Measurements from ENCODE around the gene CLNK.

Gene CLNK

GRCh38 chr4:10571909-10572308, 112.7 kb downstream of the CLNK start:
- DNase-seq = no peak

GRCh38 chr4:10569491-10569890, 115.1 kb downstream of the CLNK start:
- DNase-seq = no peak

- no peak for DNase-seq
Measured at GRCh38 chr4:10567766-10568165, 116.8 kb downstream of the CLNK start.

GRCh38 chr4:10565166-10565780, 119.3 kb downstream of the CLNK start:
- DNase-seq = no peak

GRCh38 chr4:10554694-10555093, 129.9 kb downstream of the CLNK start:
- DNase-seq = peak; percentile 51

GRCh38 chr4:10554121-10554520, 130.4 kb downstream of the CLNK start:
- DNase-seq = no peak

GRCh38 chr4:10552591-10553280, 131.8 kb downstream of the CLNK start:
- no peak for DNase-seq

GRCh38 chr4:10535912-10536311, 148.7 kb downstream of the CLNK start:
- no peak for DNase-seq

GRCh38 chr4:10534820-10535219, 149.7 kb downstream of the CLNK start:
- no peak for DNase-seq

GRCh38 chr4:10532155-10532554, 152.4 kb downstream of the CLNK start:
- no peak for DNase-seq

- DNase-seq = no peak
Measured at GRCh38 chr4:10530137-10530786, 154.3 kb downstream of the CLNK start.

GRCh38 chr4:10529291-10530136, 155.1 kb downstream of the CLNK start:
- DNase-seq = no peak

- no peak for DNase-seq
Measured at GRCh38 chr4:10527438-10527837, 157.1 kb downstream of the CLNK start.

GRCh38 chr4:10526429-10527222, 157.9 kb downstream of the CLNK start:
- DNase-seq = no peak

GRCh38 chr4:10524196-10524833, 160.3 kb downstream of the CLNK start:
- no peak for DNase-seq

- DNase-seq = no peak
Measured at GRCh38 chr4:10521424-10521823, 163.1 kb downstream of the CLNK start.

GRCh38 chr4:10509733-10510132, 174.8 kb downstream of the CLNK start:
- DNase-seq = no peak

GRCh38 chr4:10506077-10506476, 178.5 kb downstream of the CLNK start:
- DNase-seq = no peak

- DNase-seq = no peak
Measured at GRCh38 chr4:10504570-10505179, 179.9 kb downstream of the CLNK start.

- no peak for DNase-seq
Measured at GRCh38 chr4:10502717-10503116, 181.9 kb downstream of the CLNK start.

GRCh38 chr4:10500776-10501175, 183.8 kb downstream of the CLNK start:
- DNase-seq = no peak

GRCh38 chr4:10496200-10496599, 188.4 kb downstream of the CLNK start:
- no peak for DNase-seq

All from femur (tissue), 1 donor.